ENCODE measurements around the gene MT1G.
"Not testable (repeated sequence)": the region's sequence is repeated elsewhere in the genome, so short reads cannot be mapped to it uniquely, and the experiment has no call there.

The MT1G gene

DNA sequence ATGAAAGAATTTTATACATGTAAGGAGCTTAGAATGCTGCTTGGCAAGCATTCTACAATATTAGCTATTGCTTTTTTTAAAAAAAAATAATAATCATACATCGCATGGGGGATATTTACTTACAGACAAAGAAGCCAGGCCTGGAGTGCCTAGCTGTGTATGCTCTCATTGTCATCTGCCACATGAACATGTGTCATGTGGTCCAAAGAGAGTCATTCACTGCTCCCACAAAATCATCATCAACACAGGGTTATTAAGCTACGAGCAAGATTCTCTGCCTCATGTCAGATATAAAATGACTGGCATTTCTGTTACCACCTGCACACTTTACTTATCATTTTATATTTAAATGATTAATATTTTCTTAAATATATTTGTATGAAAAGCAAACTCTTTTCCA is 44.2 kb downstream of the MT1G start:
- CTCF ChIA-PET = interaction anchor here (0.6 to 1.7 kb wide), 4 partner anchors 13 to 894 kb away, joined by 3 to 6 read pairs (median 4); no protein-coding TSS in a partner anchor
- no peaks in the 10 kb centered on the region; the same call in 1 of the 2 replicates for H3K4me1 ChIP-seq (ENCODE audit: control insufficient read depth, insufficient read depth, low read length)
- no peak overlapping the region for H3K4me3 ChIP-seq (ENCODE audit: low read depth, low read length)
- no peak overlapping the region for H3K27ac ChIP-seq (ENCODE audit: extremely low read depth, low read depth, low read length)
- H3K36me3 ChIP-seq (ENCODE audit: control insufficient read depth in 2 of 2, insufficient read depth in 1 of 2, low read length in 2 of 2) = no peaks in the 10 kb centered on the region
- TF ChIP-seq GLIS1 (tag by site-specific recombination; IDR thresholded peaks at IDR 0.05) (no peak), ZNF645 (tag by site-specific recombination; IDR thresholded peaks at IDR 0.05) (no peak), ZNF214 (tag by site-specific recombination; IDR thresholded peaks at IDR 0.05; ENCODE audit: borderline replicate concordance) (no peak), ZNF621 (tag by site-specific recombination; IDR thresholded peaks at IDR 0.05) (no peak), ZNF112 (tag by site-specific recombination; IDR thresholded peaks at IDR 0.05) (no peak), ZBTB49 (tag by site-specific recombination; IDR thresholded peaks at IDR 0.05; ENCODE audit: low read depth) (no peak), ZNF138 (tag by site-specific recombination; IDR thresholded peaks at IDR 0.05; ENCODE audit: borderline replicate concordance) (no peak), ZBTB17 (tag by site-specific recombination; IDR thresholded peaks at IDR 0.05) (no peak), ZNF544 (tag by site-specific recombination; IDR thresholded peaks at IDR 0.05) (no peak), ZNF704 (tag by site-specific recombination; IDR thresholded peaks at IDR 0.05) (no peak), ZNF114 (tag by site-specific recombination; IDR thresholded peaks at IDR 0.05) (no peak)
- H3K9me3 ChIP-seq (ENCODE audit: control insufficient read depth, insufficient read depth, low read depth, low read length) = no peaks in the 10 kb centered on the region
- POLR2A ChIA-PET = interaction anchor here (1.0 kb wide), 1 partner anchor 15 kb away, joined by 3 read pairs; the partner anchor contains the start of gene MT2A

- H3K36me3 ChIP-seq (ENCODE audit: control insufficient read depth in 2 of 2, insufficient read depth in 1 of 2, low read length in 2 of 2); H3K4me3 ChIP-seq (ENCODE audit: low read depth, low read length); H3K27ac ChIP-seq (ENCODE audit: extremely low read depth, low read depth, low read length); H3K9me3 ChIP-seq (ENCODE audit: control insufficient read depth, insufficient read depth, low read depth, low read length); H3K4me1 ChIP-seq (ENCODE audit: control insufficient read depth, insufficient read depth, low read length): not testable (repeated sequence)
- CTCF ChIA-PET = interaction anchor here (0.6 to 1.7 kb wide), 3 partner anchors 13 to 895 kb away, joined by 3 to 6 read pairs (median 3); no protein-coding TSS in a partner anchor
- POLR2A ChIA-PET = interaction anchor here (0.6 kb wide), 1 partner anchor 204 kb away, joined by 3 read pairs; no protein-coding TSS in a partner anchor
Measured at GRCh38 chr16:56623184-56623583, 44.7 kb downstream of the MT1G start.

- H3K27ac ChIP-seq (ENCODE audit: extremely low read depth, low read depth, low read length); H3K4me1 ChIP-seq (ENCODE audit: control insufficient read depth, insufficient read depth, low read length); H3K9me3 ChIP-seq (ENCODE audit: control insufficient read depth, insufficient read depth, low read depth, low read length); H3K4me3 ChIP-seq (ENCODE audit: low read depth, low read length); CTCF ChIA-PET; POLR2A ChIA-PET; H3K36me3 ChIP-seq (ENCODE audit: control insufficient read depth in 2 of 2, insufficient read depth in 1 of 2, low read length in 2 of 2): not testable (repeated sequence)
- peak; percentile 40; the same call in 1 of the 2 replicates for TF ChIP-seq SCRT2 (tag by site-specific recombination; IDR thresholded peaks at IDR 0.05)
Measured at GRCh38 chr16:56621665-56622445, 46.0 kb downstream of the MT1G start.
